HG03103 (cell line): ENCODE results near the gene XXYLT1.

Experiments
- ATAC-seq: cut with Tn5 transposase; IDR thresholded peaks from one replicate; pipeline ENCODE4 v1.9.1; 2021; ENCODE audit warnings: low read depth; ENCODE audit not compliant: unreplicated experiment

Gene XXYLT1

GRCh38 chr3:195253923-195254432 lies 17.0 kb downstream of the XXYLT1 start:
- no peak for ATAC-seq

- ATAC-seq = no peak
Measured at GRCh38 chr3:195251336-195252065, 19.5 kb downstream of the XXYLT1 start.

DNA sequence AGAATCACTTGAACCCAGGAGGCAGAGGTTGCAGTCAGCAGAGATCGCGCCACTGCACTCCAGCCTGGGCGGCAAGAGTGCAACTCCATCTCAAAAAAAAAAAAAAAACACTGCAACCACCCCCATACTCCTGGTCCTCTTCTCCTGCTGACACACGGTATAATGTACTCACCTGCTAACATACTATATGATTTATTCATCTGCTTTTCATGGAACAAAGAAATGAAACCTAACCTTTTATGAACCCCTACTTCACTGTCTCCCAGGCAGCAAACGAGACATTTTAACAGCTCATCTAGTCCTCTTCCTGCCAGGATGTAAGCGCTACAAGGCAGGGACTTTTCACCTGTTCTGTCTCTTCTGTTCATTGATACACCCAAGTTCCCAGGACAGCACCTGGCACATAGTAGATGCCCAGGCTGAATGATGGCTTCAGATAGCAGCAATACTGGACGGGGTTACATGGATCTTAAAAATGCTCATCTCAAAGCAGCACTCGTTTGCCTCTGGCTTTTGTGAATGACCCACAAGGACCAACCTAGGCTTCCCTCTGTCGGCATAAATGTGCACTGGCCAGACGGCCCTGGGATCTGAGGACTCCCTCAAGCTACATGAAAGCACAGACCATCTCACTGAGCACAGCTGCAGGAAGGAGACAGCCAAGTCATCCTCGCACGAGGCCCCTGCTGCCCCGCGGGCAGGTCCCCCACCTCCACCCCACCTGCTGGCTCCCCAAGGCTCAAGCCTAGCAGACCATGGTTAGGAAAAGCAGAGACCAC lies 20.3 kb downstream of the XXYLT1 start:
- ATAC-seq = no peak

- ATAC-seq = no peak
Measured at GRCh38 chr3:195249858-195250464, 21.0 kb downstream of the XXYLT1 start.

DNA sequence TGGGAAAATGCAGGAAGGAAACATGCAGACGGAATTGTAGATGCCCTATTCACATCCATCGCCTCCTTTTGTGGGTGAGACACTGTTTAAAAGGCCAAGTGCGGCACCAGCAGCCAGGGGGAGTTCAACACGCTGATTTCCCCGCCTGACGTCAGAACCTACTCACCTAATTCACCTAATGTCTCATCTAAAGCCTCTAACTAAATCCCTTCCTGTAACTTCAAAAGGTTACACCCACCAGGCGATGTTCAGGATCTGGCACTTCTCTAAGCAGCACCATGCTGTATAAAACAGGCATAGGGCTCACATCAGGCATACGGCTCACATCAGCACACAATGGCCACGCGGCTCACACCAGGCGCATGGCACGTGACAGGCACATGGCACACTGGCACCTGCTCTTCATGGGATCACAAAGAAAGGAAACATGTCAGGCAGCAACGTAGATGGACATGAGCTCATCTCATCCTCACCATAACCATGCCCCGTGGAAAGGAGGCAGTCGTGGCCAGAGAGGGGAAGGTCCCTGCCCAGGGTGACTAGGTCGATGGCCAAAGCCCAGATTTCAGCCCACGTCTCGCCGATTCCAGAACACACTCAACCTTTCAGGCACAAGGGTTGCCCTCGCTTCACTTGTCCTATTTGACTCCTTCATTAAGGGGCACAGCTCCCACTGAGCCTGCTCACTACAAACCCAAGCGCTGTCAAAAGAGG lies 21.7 kb downstream of the XXYLT1 start:
- no peak for ATAC-seq

DNA sequence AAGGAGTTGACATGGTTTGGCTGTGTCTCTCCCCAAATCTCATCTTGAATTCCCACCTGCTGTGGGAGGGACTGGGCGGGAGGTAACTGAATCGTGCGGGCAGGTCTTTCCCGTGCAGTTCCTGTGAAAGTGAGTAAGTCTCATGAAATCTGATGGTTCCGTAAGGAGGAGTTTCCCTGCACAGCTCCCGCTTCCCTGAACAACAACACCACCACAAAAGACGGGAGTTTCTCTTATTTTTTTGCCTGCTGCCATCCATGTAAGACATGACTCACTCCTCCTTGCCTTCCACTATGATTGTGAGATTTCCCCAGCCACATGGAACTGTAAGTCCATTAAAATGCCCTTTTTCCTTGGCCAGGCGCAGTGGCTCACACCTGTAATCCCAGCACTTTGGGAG lies 22.7 kb downstream of the XXYLT1 start:
- no peak for ATAC-seq

- no peak for ATAC-seq
Measured at GRCh38 chr3:195247863-195248189, 23.1 kb downstream of the XXYLT1 start.

DNA sequence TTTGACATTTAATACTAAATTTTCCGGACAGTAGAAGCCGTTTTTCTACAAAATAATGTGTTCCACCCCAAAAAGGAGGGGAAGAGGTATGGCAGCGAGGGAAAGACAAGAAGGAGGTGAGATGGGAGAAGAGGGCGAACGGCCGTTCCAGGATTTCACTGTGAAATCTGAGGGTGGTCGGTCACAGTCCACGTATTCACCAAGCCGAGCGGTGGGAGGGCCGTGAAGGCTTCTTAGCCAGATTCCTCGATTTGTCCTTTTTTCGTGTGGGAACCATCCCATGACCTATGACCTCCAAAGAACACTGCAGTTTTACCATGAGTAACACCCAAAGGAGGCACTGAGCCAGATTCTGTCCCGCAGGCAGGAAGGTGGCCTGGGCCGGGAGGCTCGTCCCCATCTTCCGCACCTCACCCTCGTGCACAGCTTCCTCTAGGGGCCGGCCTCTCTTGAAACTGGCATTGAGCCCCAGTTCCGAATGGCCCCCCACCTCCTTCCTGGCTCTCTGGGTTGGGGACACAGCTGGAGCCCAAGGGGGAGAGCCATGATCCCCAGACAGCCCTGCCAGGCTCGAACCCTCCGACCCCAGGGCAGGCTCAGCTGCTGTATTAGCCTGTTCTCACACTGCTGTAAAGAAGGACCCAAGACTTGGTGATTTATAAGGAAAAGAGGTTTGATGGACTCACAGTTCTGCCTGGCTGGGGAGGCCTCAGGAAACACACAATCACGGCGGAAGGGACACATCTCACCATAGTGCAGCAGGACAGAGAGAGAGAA lies 23.7 kb downstream of the XXYLT1 start:
- ATAC-seq = no peak

- ATAC-seq = no peak
Measured at GRCh38 chr3:195246581-195246995, 24.4 kb downstream of the XXYLT1 start.

- ATAC-seq = no peak
Measured at GRCh38 chr3:195245531-195245951, 25.4 kb downstream of the XXYLT1 start.

- no peak for ATAC-seq
Measured at GRCh38 chr3:195241592-195242355, 29.2 kb downstream of the XXYLT1 start.

- ATAC-seq = no peak
Measured at GRCh38 chr3:195240939-195241338, 30.0 kb downstream of the XXYLT1 start.

DNA sequence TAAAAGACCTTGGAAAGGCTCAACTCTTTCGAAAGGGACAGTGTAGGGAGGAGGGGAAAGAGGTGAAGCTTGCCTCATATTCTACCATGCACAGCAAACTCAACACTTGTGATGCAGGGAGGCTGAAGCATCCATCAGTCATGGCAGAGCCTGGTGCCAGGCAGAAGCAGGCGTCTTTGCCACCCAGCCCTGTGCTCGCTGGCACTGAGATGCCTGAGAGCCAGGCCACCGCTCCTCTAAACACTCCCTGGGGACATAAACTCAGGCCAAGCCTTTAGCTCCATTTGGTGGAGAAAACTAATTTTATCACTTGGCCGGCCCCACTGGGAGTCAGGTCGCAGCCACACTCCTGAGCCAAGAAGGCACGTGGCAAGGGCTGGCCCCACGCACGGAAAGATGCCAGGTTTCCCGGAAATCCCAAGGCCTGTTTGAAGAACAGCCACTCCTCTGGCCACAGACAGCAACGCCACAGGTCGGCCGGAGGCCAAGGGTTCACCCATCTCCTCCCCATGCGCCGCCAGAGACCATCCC lies 30.7 kb downstream of the XXYLT1 start:
- ATAC-seq = no peak

GRCh38 chr3:195239121-195239520 lies 31.8 kb downstream of the XXYLT1 start:
- ATAC-seq = no peak

DNA sequence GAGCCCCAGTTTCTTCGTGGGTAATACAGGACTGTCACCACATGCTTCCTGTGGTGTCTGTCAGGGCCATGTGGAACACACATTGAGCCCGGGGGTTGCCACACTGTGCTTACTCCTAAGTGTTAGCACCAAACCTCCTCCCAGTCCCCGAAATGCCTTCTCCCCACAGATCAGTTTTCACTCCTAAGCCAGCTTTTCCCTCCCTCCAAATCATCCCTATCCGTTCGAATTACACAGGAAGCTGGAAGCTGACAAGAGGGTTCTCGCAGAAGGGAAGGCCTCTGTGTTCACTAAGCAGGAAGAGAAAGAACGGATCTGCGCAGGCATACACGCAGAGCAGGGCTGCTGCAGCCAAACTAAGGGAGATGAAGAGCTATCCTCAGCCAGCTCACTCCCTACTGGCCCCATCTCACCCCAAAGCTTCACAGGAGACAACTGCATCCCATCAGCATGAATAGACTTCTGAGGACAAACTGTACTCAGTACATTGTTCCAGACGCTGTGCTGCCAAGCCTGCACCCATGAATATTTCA lies 32.3 kb downstream of the XXYLT1 start:
- ATAC-seq = no peak

DNA sequence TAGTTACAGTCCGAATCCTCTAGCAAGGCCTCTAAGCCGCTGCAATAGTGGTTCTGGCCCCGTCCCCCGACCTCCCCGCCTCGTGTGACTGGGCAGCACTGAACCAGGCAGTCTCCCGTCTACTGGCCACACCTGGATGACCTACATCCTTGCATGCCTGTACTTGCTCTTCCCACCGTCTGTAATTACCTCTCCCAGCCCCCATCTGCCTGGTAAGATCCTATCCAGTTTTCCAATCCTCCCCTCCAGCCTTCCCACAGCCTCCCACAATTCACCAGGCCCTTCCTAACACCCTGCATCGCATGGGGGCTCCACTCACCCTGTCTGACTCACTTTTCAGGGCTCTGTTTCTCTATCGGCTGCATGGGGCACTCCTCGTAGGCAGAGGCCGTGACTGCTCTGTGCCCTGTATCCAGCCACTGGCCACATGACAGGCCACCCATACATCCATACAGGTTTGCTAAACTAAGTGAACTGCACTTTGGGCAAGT lies 32.8 kb downstream of the XXYLT1 start:
- no peak for ATAC-seq

DNA sequence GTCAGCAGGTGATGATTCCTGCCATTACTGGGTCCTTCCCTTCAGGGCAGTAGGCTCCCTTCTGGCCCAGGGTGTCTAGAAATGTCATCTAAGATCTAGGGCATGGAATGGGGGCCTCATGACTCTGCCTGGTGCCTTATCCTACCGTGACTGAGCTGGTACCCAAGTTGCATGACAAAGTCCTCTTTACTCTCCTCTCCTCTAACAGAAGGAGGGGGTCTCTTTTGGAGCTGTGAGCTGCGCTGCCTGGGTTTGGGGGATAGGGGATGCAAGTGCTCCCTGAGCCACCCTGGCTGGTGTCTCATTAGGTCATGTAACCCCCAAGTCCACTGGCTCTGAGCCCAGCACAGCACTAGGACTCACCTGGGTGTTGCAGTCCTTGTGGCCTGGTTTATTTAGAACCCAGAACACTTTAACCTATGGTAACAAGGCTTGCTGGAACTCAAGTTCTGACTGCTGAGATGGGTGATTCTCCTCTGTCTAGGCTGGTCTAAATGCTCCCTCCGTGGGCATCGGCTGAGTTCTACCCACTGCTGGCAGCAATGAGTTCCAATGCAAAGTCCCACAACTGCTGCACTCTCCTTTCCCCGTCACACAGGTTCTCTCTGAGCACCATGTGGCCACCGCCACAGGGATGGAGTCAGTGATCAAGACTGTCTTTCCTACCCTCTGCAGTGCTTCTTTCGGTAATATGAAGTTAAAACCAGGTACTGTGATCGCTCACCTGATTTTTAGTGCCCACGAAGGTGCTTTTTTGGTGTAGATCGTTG lies 34.0 kb downstream of the XXYLT1 start:
- no peak for ATAC-seq
